ENCODE measurements around the gene PRR33. TPM values are rescaled to one million over a fixed set of nuclear protein-coding genes. Genes with fewer than 3 reads are reported as not detected.
"Not testable (repeated sequence)": the region's sequence is repeated elsewhere in the genome, so short reads cannot be mapped to it uniquely, and the experiment has no call there.

Gene PRR33
- total RNA-seq, 2 donors from 2014 or later = 0.11 TPM; not detected in 1

DNA sequence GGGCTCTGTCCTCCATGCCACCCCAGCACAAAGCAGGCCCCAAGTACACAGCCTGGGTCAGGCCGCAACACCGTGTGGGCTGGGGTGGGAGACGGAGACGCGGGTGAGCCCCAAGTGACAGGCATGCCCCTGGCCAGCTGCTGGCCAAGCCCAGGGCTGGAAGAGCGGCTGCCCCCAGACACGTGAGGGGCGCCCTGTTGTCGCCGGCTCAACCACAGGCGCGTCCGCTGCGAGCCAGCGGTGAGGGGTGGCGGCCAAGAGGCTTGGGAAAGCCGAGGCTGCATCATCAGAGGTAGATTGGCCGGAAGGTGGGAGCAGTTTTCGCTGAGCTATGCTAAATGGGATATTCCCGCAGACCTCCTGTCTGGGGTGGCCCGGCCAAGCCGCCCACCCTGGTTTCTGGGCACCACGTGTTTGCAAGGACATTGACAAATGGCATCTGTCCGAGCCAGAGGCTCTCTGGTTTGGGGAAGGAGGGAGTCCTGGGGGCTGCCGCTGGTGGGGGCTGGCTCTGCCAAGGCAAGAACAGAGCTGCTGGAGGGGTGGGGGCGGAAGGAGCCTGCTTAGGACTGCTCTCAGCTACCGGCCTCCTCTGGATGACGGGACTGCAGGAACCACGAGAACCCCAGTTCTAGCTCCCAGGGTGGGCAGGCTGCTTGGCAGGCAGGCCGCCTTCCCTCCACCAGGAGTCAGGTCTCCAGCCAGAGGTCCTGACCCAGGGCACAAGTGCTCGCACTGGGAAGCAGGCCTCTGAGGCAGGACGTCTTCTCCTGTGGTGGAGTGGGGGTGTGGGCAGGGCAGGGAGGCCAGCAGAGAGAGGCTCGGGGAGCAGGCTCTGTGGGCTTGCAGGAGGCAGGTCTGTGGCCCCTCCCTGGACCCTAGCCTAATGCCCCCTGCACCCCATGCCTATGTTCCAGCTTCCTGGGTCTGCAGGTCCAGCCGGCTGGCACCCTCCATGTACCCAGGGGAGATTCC lies 552 bp downstream of the PRR33 start:
- Mint-ChIP-seq H3K9me3 (no peaks in the 10 kb centered on the region), H3K27ac (no peak overlapping the region)
- no peak for ATAC-seq (replicated peaks)

DNA sequence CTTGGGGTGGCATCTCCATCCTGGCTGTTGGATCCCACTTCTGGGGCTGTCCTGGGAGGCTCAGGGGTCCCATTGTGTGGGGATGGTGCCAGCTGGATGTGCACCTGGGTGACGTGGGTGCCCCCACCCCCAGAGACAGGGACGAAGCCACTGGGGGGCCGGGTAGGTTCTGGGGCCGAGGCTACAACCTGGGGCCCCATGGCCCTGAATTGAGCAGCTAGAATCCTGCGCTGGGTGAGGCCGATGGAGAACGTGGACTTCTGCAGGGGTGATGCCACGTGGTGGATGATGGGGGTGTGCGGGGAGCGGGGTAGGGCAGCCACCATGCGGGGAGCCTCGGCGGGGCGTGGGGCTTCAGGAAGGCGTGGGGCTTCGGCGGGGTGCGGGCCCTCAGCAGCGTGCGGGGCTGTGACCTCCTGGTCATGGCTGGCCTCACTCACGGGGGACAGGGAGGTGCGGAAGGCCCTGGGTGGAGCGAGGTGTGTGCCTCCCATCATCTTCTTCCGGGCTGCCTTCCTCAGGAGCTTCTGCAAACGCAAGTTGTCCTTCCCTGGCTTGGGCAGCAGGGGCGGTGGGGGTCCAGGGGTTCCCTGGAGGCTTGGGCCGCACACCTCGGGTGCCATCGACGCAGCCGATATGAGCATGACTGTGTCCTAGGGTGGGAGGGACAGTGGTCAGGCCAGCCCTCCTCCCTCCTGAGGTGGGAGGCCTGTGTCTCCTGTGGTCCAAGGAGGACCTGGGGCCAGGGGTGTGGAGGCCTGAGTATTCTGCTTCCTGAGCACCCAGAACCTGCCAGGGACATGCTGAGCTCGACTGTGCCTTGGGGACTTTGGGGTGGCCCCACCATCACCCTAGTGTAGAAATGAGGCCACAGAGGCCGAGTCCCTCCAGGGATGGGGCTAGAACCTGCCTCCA lies 1.5 kb downstream of the PRR33 start:
- Mint-ChIP-seq H3K4me3 (peak overlapping the region; percentile 74), H3K9me3 (no peaks in the 10 kb centered on the region), H3K27ac (peak overlapping the region; percentile 26), H3K27me3 (no peaks in the 10 kb centered on the region), H3K36me3 (ENCODE audit: low read depth) (peaks cover 22% of the 10 kb centered on the region), H3K4me1 (peaks cover 21% of the 10 kb centered on the region)
- ATAC-seq (replicated peaks) = peak; percentile 2

More for the DNA sequence above, 552 bp downstream of the PRR33 start:
- Mint-ChIP-seq H3K36me3 (ENCODE audit: low read depth) (peaks cover 22% of the 10 kb centered on the region), H3K4me1 (peaks cover 21% of the 10 kb centered on the region), H3K4me3 (peak overlapping the region; percentile 74), H3K27me3 (no peaks in the 10 kb centered on the region)

DNA sequence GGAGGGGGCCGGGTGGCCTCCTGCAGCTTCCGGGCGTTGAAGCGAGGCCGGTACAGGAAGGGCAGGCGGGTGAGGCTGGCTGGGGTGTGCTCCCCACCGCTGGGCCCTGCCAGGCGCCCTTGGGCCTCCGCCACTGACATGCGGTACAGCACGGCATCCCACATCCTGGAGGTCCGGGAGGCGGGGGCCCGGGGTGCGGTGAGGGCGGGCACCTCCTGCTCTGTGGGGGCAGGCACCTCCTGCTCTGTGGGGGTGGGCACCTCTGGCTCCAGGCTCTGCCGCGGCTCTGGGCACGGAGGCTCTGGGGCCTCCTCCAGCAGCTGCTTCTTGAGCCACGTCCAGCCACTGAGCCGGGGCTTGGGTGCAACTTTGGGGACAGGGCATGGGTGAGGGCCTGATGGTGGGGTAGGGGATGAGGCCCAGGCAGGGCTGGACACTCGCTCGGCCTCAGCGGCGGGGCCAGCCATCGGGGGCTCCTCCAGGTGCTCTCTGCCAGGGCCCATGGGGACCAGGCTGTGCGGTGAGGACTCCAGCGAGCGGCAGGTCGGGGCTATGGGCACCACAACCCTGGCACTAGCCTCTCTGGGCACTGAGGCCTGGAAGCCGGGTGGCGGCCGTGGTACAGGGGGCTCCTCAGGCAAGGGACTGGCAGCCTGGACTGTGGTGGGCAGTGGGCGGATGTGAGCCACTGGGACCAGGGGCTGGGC lies 2.3 kb downstream of the PRR33 start:
- Mint-ChIP-seq H3K4me1 (peaks cover 21% of the 10 kb centered on the region), H3K36me3 (ENCODE audit: low read depth) (peaks cover 22% of the 10 kb centered on the region), H3K27me3 (no peaks in the 10 kb centered on the region), H3K9me3 (no peaks in the 10 kb centered on the region), H3K27ac (peak overlapping the region; percentile 83), H3K4me3 (peak overlapping the region; percentile 74)
- peak; percentile 74 for ATAC-seq (replicated peaks)

DNA sequence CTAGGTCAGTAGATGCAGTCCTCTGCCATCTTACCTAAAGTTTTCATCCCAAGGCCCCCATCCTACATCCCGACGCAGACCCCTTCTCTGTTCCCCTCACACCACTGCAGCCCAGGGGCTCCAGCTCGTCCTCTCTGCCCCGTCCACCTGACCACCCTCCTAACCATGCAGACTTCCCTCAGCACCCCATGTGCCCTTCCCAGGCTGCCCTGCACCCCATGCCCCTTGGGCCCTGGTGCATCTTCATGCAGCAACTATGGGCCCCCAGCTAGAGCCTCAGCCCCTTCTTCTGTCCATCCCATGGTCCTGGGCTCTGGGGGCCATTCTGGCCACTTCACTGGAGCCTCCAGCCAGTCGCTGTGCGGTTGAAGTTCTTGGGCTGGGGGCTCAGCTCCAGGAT lies 2.9 kb downstream of the PRR33 start:
- no peaks in the 10 kb centered on the region for H3K27me3 Mint-ChIP-seq

DNA sequence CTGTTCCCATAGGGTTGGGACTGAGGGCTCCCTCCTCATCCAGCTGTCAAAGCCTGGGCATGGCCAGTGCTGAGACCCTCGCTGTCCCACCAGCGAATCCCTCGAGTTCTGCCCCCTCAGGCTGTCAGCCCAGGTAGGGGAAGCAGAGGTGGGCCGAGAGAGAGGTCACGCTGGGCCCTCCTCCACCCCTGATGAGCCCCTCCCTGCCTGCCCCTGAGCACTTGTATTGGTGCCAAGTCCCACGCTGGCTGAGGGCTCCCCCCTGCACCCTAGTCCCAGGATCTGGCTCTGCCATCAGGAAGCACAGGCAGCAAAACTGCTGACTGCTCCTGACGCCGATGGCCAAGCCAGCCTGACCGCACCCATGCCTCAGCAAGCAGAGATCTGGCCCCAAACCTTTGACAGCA lies 3.3 kb downstream of the PRR33 start:
- Mint-ChIP-seq H3K4me3 (peak overlapping the region; percentile 74), H3K9me3 (no peaks in the 10 kb centered on the region), H3K27ac (peak overlapping the region; percentile 83), H3K36me3 (ENCODE audit: low read depth) (peaks cover 17% of the 10 kb centered on the region), H3K4me1 (peaks cover 15% of the 10 kb centered on the region), H3K27me3 (no peaks in the 10 kb centered on the region)
- ATAC-seq (replicated peaks) = no peak

More for the DNA sequence above, 2.9 kb downstream of the PRR33 start:
- H3K36me3 Mint-ChIP-seq (ENCODE audit: low read depth) = peaks cover 21% of the 10 kb centered on the region
- ATAC-seq (replicated peaks) = peak; percentile 9
- H3K4me1 Mint-ChIP-seq = peaks cover 20% of the 10 kb centered on the region
- H3K4me3 Mint-ChIP-seq = peak overlapping the region; percentile 74
- peak overlapping the region; percentile 83 for H3K27ac Mint-ChIP-seq
- no peaks in the 10 kb centered on the region for H3K9me3 Mint-ChIP-seq

DNA sequence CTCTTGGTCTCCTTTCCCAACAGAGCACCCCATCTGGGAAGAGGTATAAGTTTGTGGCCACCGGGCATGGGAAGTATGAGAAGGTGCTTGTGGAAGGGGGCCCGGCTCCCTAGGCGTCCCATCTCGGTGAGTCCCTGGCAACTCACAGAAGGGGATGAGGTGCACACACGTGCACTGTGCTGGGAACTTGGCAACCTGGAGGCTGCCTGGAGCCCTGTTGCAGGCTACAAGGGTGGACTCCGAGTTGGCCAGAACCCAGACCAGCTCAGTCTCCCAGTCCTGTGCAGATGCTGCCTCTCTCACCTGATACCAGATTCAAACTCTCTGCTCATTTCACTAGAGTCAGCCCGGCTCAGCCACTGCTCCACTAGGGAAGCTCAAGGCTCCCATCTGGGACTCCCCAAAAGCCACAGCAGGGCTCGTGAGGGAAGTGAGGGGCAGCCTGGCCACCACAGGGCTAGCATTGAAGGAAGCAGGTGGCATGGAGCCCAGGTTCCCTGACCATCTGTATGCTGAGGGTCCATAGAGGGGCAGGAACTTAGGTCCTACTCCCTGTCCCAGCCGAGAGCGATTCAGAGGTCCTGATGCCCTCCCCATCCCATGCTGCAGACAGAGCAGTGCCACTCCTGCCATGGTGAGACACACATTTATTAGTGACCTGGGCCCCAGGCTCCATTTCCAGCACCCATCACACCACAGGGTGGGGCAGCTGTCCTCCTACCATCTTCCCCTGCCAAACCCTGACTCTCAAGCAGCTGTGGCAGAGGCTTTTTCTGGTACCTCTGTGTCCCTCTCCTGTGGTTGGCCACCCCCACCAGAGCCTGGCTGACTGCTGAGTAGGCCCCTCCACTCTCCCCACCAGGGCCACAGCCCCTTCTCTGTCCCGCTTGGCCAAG lies 4.0 kb downstream of the PRR33 start:
- no peaks in the 10 kb centered on the region for H3K27me3 Mint-ChIP-seq
- H3K27ac Mint-ChIP-seq = peak overlapping the region; percentile 83
- H3K36me3 Mint-ChIP-seq (ENCODE audit: low read depth) = peaks cover 14% of the 10 kb centered on the region
- H3K9me3 Mint-ChIP-seq = no peaks in the 10 kb centered on the region
- no peak for ATAC-seq (replicated peaks)
- H3K4me3 Mint-ChIP-seq = peak overlapping the region; percentile 74
- H3K4me1 Mint-ChIP-seq = peaks cover 11% of the 10 kb centered on the region

DNA sequence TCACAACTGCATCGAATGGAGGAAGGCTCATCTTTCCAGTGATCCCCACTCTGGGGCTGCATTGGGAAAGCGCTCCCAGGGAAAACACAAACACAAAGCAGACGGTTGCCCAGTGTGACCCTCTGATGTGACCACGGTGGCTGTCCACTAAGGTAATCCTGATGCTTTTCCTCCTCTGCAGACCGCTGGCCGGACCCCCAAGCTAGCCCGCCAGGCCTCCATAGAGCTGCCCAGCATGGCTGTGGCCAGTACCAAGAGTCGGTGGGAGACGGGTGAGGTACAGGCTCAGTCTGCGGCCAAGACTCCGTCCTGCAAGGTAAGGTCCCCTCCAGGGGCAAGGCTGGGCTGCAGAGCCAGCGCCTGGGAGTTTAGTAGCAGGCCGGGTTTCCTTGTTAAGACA lies 5.1 kb downstream of the PRR33 start:
- H3K9me3 Mint-ChIP-seq = not testable (repeated sequence)

DNA sequence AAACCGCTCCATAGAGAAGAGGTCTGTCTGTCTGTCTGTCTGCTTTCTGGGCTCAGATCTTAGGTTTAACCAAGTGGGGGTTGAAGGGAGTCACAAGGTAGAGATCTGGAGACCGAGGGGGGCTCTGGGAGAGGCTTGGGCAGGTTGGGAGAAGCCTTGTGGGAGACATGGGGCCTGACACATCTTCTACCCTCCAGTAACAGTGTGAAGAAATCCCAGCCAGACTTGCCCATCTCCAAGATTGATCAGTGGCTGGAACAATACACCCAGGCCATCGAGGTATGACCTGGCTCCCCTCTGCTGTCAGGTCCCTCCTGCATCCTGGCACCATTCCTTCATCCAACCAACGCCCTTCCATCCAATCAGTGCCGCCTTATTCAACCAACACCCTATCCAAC lies 7.4 kb downstream of the PRR33 start:
- Mint-ChIP-seq H3K9me3 (no peaks in the 10 kb centered on the region), H3K27me3 (no peaks in the 10 kb centered on the region), H3K4me1 (peaks cover 8% of the 10 kb centered on the region), H3K27ac (no peak overlapping the region), H3K36me3 (ENCODE audit: low read depth) (peaks cover 6% of the 10 kb centered on the region), H3K4me3 (no peak overlapping the region)
- ATAC-seq (replicated peaks) = no peak

More for the DNA sequence above, 5.1 kb downstream of the PRR33 start:
- not testable (repeated sequence) for H3K27me3 Mint-ChIP-seq; H3K4me3 Mint-ChIP-seq; ATAC-seq (replicated peaks); H3K27ac Mint-ChIP-seq; H3K4me1 Mint-ChIP-seq; H3K36me3 Mint-ChIP-seq (ENCODE audit: low read depth)

DNA sequence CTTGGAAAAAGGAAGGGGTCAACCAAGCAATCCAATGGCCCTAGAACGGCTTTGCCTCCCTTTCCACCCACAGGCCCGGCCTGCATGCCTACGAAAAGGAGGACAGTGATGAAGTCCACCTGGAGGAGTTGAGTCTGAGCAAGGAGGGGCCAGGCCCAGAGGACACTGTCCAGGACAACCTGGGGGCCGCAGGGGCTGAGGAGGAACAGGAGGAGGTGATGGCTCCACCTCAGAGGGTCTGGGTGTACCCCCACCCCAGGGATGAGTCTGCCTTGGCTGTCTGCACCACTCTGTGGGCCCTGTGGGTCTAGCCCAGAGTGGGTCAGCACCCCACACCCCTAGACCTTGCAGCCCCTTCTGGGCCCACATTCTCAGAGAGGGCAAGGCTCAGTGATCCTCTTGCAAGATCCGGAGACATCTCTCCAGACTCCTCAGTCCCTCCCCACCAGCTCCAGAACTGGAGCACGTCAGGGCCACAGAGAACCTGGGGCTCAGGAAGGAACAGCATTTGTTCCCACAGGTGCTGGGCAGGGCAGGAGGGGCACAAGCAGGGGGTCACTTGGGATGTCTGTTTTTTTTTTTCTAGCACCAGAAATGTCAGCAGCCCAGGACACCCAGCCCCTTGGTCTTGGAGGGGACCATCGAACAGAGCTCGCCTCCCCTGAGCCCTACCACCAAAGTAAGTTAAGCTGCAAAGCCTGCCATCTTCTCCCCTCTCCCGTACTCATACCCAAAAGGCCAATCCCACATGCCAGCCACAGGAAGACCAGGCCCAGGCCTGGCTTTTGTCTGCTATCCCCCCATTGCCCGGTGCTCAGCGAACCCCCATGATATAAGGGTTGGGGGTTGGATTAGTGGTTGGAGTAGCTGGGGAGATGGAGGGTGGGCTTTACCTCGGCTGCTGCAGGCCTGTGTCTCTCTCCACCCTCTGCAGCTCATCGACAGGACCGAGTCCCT lies 8.1 kb downstream of the PRR33 start:
- Mint-ChIP-seq H3K4me1 (peaks cover 4% of the 10 kb centered on the region), H3K27me3 (no peaks in the 10 kb centered on the region), H3K4me3 (no peak overlapping the region), H3K9me3 (no peaks in the 10 kb centered on the region), H3K27ac (no peak overlapping the region), H3K36me3 (ENCODE audit: low read depth) (peaks cover 6% of the 10 kb centered on the region)
- ATAC-seq (replicated peaks) = no peak

DNA sequence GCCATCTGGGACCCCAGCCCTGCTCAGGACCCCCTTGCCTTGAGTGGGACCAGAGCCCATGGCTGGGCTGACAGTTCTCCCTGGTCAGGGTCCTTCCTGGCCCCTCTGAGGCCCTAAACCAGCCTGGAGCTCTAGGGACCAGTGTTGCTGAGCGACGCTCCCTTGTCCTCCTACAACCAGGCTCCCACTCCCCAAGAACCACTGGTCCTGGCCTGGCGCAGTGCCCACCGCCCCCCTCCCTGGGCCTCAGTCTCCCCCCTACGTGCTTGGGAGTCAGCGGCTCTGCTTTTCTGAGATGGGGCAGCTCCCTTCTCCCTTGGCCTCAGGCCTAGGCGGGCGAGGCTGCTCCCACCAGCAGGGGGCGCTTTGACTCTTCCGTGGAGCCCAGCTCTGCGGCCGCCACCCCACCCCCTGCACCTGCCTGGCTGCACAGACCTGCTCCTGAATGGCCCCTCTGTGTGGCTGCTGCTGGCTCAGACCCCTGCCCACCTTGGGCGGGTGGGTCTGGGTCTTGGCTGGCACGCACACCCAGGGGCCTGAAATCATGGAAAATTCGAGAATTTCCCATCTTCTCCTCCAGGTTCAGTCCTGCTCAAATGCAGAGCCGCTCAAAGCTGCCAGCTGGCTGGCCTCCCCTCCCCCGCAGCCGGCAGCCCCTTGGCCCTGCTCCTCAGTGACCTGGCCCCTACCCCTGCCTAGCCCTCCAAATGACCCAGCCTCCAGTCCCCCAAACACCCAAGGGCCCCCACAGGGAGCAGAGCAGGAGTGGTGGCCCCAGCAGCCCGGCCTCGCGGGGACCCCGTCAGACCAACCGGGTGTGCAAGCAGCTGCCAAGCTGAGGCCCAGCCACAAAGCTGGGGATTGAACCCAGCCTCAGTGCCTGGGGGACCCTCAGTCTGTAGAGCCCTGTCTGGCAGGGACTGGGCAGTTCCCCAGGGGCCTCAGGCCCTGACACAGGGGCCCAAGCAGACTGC lies 9.1 kb downstream of the PRR33 start:
- Mint-ChIP-seq H3K36me3 (ENCODE audit: low read depth) (peaks cover 6% of the 10 kb centered on the region), H3K9me3 (no peaks in the 10 kb centered on the region), H3K27ac (no peak overlapping the region), H3K4me3 (no peak overlapping the region), H3K4me1 (no peaks in the 10 kb centered on the region), H3K27me3 (no peaks in the 10 kb centered on the region)
- ATAC-seq (replicated peaks) = peak; percentile 84

DNA sequence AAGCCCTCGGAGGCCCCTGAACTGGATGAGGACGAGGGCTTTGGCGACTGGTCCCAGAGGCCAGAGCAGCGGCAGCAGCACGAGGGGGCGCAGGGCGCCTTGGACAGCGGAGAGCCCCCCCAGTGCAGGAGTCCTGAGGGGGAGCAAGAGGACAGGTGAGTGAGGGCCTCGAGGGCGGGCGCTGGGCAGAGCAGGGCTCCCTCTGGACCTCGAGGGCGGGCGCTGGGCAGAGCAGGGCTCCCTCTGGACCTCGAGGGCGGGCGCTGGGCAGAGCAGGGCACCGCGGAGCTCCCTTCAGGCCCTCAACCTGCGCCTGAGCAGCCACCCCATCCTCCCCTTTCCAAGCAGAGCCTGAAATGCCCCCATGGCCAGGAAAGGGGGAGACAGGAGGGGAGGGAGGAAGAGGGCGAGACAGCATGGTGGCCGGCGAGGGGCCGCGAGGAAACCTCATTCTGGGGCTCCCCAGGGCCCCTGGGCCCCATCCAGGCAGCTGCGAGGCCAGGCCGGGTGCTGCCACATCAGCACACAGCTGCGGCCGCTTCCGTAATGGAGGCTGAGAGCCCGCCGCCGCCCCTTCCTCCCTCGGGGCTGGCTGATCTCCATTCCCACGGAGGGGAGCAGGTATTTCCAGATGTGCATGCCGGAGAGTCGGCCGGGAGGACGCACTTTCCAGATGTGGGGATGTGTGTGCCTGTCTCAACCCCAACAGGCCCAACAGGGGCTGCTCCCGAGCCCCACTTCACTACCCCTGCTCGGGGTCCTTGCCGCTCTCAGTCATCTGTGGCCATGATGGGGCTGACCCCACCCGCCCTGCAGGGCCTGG lies 10.0 kb downstream of the PRR33 start:
- Mint-ChIP-seq H3K9me3 (no peaks in the 10 kb centered on the region), H3K27me3 (no peaks in the 10 kb centered on the region), H3K36me3 (ENCODE audit: low read depth) (peaks cover 6% of the 10 kb centered on the region), H3K4me3 (no peak overlapping the region), H3K27ac (no peak overlapping the region), H3K4me1 (no peaks in the 10 kb centered on the region)
- ATAC-seq (replicated peaks) = peak; percentile 21

All from activated T-helper 17 cell treated with anti-CD3 and anti-CD28 coated beads, Interleukin-2, amount 50 U/mL, for 72 hours (primary cell).